ENCODE measurements around the gene SLC13A2. TPM values are rescaled to one million over a fixed set of nuclear protein-coding genes. Genes with fewer than 3 reads are reported as not detected.
"Not testable (repeated sequence)": the region's sequence is repeated elsewhere in the genome, so short reads cannot be mapped to it uniquely, and the experiment has no call there.

The SLC13A2 gene, protein sequence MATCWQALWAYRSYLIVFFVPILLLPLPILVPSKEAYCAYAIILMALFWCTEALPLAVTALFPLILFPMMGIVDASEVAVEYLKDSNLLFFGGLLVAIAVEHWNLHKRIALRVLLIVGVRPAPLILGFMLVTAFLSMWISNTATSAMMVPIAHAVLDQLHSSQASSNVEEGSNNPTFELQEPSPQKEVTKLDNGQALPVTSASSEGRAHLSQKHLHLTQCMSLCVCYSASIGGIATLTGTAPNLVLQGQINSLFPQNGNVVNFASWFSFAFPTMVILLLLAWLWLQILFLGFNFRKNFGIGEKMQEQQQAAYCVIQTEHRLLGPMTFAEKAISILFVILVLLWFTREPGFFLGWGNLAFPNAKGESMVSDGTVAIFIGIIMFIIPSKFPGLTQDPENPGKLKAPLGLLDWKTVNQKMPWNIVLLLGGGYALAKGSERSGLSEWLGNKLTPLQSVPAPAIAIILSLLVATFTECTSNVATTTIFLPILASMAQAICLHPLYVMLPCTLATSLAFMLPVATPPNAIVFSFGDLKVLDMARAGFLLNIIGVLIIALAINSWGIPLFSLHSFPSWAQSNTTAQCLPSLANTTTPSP
- total RNA-seq (1 to 10 TPM in 1 of 9 donors, not detected in 8; 1.6 TPM), polyA plus RNA-seq (under 1 TPM in 2 of 3 donors, not detected in 1; 0.03 to 0.05 TPM)
- long read RNA-seq, donor 1, result 0 reads
- long read RNA-seq, donor 2, result 0 reads
- long read RNA-seq, donor 3, result 0 reads
- long read RNA-seq, donor 4, result 0 reads
- long read RNA-seq, donor 5, result 0 reads
- long read RNA-seq, donor 6, result 0 reads
- long read RNA-seq, donor 7, result 0 reads
- long read RNA-seq, donor 8, result 0 reads
- long read RNA-seq, donor 9, result 0 reads
- long read RNA-seq, donor 10, result 0 reads

DNA sequence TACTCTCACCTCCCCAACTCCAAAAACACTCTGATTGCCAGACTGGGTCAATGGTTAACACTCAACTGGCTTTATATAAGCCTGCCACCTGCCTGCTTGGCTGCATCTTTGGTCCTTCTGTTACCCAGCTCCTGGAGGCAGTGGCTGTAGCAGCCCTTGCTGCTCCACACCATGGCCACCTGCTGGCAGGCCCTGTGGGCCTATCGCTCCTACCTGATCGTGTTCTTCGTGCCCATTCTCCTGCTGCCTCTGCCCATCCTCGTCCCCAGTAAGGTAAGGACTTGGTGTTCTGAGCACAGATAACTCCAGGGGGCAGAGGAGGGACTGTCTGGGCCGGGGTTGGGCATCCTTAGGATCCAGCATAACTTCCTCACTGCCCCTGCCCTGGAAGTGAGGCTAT, at the start of gene SLC13A2:
Gene SLC13A2 (plus strand): TSS at position 103 of the 400 bp plus-strand sequence. CDS start 69 bp downstream, at position 172.
- intact Hi-C loops (cut with DNase I), result no loop called here
- Histone ChIP-seq H3K27me3 (no peaks in the 10 kb centered on the region), H3K9me3 (replicated peaks in 1 of 3) (no peaks in the 10 kb centered on the region), H3K4me3 (no peak within 1 kb of the TSS), H3K27ac (no peak within 1 kb of the TSS), H3K4me1 (replicated peaks in 1 of 2) (no peaks in the 10 kb centered on the region), H3K36me3 (replicated peaks in 1 of 2) (no peaks in the 10 kb centered on the region)
- DNase-seq, result no peak
- WGBS, 4 donors, result 88 to 93% (median 91%) methylated on average over 4 to 5 of the region's 5 CpGs
- TF ChIP-seq POLR2A (IDR thresholded peaks at IDR 0.05), result no peak
- TF ChIP-seq, protein P1, sequence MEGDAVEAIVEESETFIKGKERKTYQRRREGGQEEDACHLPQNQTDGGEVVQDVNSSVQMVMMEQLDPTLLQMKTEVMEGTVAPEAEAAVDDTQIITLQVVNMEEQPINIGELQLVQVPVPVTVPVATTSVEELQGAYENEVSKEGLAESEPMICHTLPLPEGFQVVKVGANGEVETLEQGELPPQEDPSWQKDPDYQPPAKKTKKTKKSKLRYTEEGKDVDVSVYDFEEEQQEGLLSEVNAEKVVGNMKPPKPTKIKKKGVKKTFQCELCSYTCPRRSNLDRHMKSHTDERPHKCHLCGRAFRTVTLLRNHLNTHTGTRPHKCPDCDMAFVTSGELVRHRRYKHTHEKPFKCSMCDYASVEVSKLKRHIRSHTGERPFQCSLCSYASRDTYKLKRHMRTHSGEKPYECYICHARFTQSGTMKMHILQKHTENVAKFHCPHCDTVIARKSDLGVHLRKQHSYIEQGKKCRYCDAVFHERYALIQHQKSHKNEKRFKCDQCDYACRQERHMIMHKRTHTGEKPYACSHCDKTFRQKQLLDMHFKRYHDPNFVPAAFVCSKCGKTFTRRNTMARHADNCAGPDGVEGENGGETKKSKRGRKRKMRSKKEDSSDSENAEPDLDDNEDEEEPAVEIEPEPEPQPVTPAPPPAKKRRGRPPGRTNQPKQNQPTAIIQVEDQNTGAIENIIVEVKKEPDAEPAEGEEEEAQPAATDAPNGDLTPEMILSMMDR (IDR thresholded peaks at IDR 0.05), result no peak

DNA sequence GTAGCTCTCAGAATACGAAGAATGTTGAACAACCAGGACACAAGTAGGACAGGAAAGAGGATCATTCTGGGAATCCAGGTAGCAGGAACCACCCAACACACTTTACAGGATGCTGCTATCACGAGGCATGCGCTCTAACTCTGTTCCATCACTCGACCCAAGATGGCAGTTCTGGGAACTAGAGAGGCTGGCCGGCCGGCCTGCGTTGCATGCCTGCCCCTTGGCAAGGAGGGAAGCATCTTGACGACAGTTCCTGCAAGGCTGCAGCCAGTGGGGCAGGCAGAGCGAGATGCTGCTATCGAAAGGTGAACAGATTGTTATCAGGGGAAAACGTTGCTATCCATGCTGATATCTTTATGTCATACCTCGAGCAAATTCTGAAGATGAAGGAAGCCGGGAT, 48.2 kb upstream of the SLC13A2 start:
- 83 to 86% (median 84%) methylated on average over 9 to 13 of the region's 13 CpGs for WGBS, 4 donors
- intact Hi-C loops (cut with DNase I), result no loop called here
- H3K4me1 ChIP-seq (replicated peaks in 1 of 2), result no peaks in the 10 kb centered on the region

DNA sequence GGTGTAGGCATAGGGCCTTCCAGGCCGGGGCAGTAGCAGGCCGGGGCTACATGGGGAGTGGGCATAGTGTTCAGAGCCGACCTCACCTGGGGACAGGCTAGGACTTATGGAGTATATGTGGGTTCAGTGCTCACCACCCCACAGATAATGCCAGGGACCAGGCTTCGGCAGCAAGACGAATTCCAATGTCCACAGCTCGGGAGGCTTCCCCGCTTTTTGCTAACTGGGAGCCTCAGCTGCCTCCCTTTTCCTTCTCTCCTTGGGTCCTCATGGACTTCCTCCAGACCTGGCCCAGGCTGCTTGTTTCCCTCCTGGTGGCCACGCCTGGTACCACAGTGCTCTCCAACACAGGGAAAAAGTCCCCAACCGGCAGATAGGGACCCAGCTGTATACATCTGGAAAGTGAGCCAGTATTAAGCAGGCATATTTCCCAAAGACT, 47.3 kb upstream of the SLC13A2 start:
- Histone ChIP-seq H3K27me3 (peaks cover 3% of the 10 kb centered on the region), H3K4me3 (no peak overlapping the region), H3K4me1 (replicated peaks in 1 of 2) (no peaks in the 10 kb centered on the region), H3K27ac (no peak overlapping the region), H3K36me3 (replicated peaks in 1 of 2) (no peaks in the 10 kb centered on the region), H3K9me3 (replicated peaks in 1 of 3) (no peaks in the 10 kb centered on the region)
- DNase-seq, result no peak
- TF ChIP-seq, protein P1 (IDR thresholded peaks at IDR 0.05), result peak in 5 of 6 experiments; percentile 9 to 35 (median 13)
- TF ChIP-seq POLR2A (IDR thresholded peaks at IDR 0.05), result no peak
- 74 to 88% (median 82%) methylated on average over 9 of the region's 9 CpGs for WGBS, 4 donors
- intact Hi-C loops (cut with DNase I), result no loop called here

More for the DNA sequence above, 48.2 kb upstream of the SLC13A2 start:
- no peak for DNase-seq
- TF ChIP-seq, protein P1 (IDR thresholded peaks at IDR 0.05), result no peak
- TF ChIP-seq POLR2A (IDR thresholded peaks at IDR 0.05), result no peak
- no peaks in the 10 kb centered on the region for H3K36me3 ChIP-seq (replicated peaks in 1 of 2)
- no peaks in the 10 kb centered on the region for H3K9me3 ChIP-seq (replicated peaks in 1 of 3)
- no peak overlapping the region for H3K27ac ChIP-seq
- H3K4me3 ChIP-seq, result no peak overlapping the region
- peaks cover 3% of the 10 kb centered on the region for H3K27me3 ChIP-seq

DNA sequence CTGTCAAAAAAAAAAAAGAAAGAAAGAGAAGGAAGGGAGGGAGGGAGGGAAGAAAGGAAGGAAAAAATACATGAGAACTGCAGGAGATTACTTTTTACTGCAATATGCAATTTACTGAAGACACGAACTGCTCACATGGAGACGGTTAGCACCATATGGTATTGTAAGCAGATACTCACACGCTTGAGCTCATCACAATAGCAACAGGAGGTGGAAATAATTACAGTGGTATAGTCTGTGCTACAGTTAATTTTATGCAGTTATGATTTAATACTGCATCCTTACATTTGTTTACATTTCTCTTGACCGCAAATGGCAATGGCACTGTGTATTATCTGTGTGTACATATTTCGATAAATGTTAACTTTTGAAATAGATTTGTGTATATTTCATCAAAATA, 46.1 kb upstream of the SLC13A2 start:
- no peaks in the 10 kb centered on the region for H3K36me3 ChIP-seq (replicated peaks in 1 of 2)
- intact Hi-C loops (cut with DNase I), result no loop called here
- no peak for DNase-seq
- 84 to 93% (median 91%) methylated on average over 5 of the region's 5 CpGs for WGBS, 4 donors
- peaks cover 5% of the 10 kb centered on the region for H3K27me3 ChIP-seq
- no peak overlapping the region for H3K4me3 ChIP-seq
- no peaks in the 10 kb centered on the region for H3K9me3 ChIP-seq (replicated peaks in 1 of 3)
- H3K27ac ChIP-seq, result no peak overlapping the region
- no peaks in the 10 kb centered on the region for H3K4me1 ChIP-seq (replicated peaks in 1 of 2)
- no peak for TF ChIP-seq POLR2A (IDR thresholded peaks at IDR 0.05)
- TF ChIP-seq, protein P1 (IDR thresholded peaks at IDR 0.05), result no peak

DNA sequence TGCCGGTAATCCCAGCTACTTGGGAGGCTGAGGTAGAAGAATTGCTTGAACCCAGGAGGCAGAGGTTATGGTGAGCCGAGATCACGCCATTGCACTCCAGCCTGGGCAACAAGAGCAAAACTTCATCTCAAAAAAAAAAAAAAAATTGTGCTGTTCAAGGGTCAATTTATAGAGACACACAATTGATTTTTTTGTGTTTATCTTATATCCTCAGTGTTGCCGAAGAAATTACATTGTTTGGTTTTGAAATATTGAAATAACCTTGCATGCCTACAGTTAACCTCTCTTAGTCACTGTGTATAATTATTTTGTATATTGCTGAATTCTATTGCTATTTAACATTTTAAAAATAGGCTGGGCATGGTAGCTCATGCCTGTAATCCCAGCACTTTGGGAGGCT, 45.5 kb upstream of the SLC13A2 start:
- 84 to 88% (median 86%) methylated on average over 4 of the region's 4 CpGs for WGBS, 4 donors
- H3K9me3 ChIP-seq (replicated peaks in 1 of 3); intact Hi-C loops (cut with DNase I); H3K4me3 ChIP-seq; H3K36me3 ChIP-seq (replicated peaks in 1 of 2); H3K27me3 ChIP-seq; H3K27ac ChIP-seq; H3K4me1 ChIP-seq (replicated peaks in 1 of 2); DNase-seq: not testable (repeated sequence)

Measured in adrenal gland (tissue), 19 donors.